ENCODE results near the gene FGFBP2. TPM values are rescaled to one million over a fixed set of nuclear protein-coding genes. Genes with fewer than 3 reads are reported as not detected.

Gene FGFBP2
- polyA plus RNA-seq, 3 donors: 0.13 to 0.35 TPM; not detected in 1

GRCh38 chr4:15968551-15969300 is 5.8 kb upstream of the FGFBP2 start:
- no peak for DNase-seq (ENCODE audit: low read depth in 3 of 3, low spot score in 2 of 3)

GRCh38 chr4:15965325-15965724 is 2.4 kb upstream of the FGFBP2 start:
- no peak for DNase-seq (ENCODE audit: low read depth in 3 of 3, low spot score in 2 of 3)

- no peak for DNase-seq (ENCODE audit: low read depth in 3 of 3, low spot score in 2 of 3)
Observed at GRCh38 chr4:15964159-15964558, 1.2 kb upstream of the FGFBP2 start.

GRCh38 chr4:15963576-15963975 is 601 bp upstream of the FGFBP2 start:
- no peak for DNase-seq (ENCODE audit: low read depth in 3 of 3, low spot score in 2 of 3)

- DNase-seq (ENCODE audit: low read depth in 3 of 3, low spot score in 2 of 3): no peak
Observed at GRCh38 chr4:15961781-15962510, 1.0 kb downstream of the FGFBP2 start.

- no peak for DNase-seq (ENCODE audit: low read depth in 3 of 3, low spot score in 2 of 3)
Observed at GRCh38 chr4:15958562-15958961, 4.4 kb downstream of the FGFBP2 start.

GRCh38 chr4:15956179-15956850 is 6.7 kb downstream of the FGFBP2 start:
- no peak for DNase-seq (ENCODE audit: low read depth in 3 of 3, low spot score in 2 of 3)

- DNase-seq (ENCODE audit: low read depth in 3 of 3, low spot score in 2 of 3): no peak
Observed at GRCh38 chr4:15955670-15956069, 7.3 kb downstream of the FGFBP2 start.

GRCh38 chr4:15953625-15954024 is 9.3 kb downstream of the FGFBP2 start:
- no peak for DNase-seq (ENCODE audit: low read depth in 3 of 3, low spot score in 2 of 3)

GRCh38 chr4:15951781-15952180 is 11.2 kb downstream of the FGFBP2 start:
- no peak for DNase-seq (ENCODE audit: low read depth in 3 of 3, low spot score in 2 of 3)

GRCh38 chr4:15948826-15949225 is 14.1 kb downstream of the FGFBP2 start:
- no peak for DNase-seq (ENCODE audit: low read depth in 3 of 3, low spot score in 2 of 3)

GRCh38 chr4:15947684-15948083 is 15.3 kb downstream of the FGFBP2 start:
- no peak for DNase-seq (ENCODE audit: low read depth in 3 of 3, low spot score in 2 of 3)

GRCh38 chr4:15945516-15945915 is 17.5 kb downstream of the FGFBP2 start:
- DNase-seq (ENCODE audit: low read depth in 3 of 3, low spot score in 2 of 3): no peak

GRCh38 chr4:15944895-15945294 is 18.1 kb downstream of the FGFBP2 start:
- no peak for DNase-seq (ENCODE audit: low read depth in 3 of 3, low spot score in 2 of 3)

GRCh38 chr4:15942283-15942682 is 20.7 kb downstream of the FGFBP2 start:
- DNase-seq (ENCODE audit: low read depth in 3 of 3, low spot score in 2 of 3): no peak

- DNase-seq (ENCODE audit: low read depth in 3 of 3, low spot score in 2 of 3): no peak
Observed at GRCh38 chr4:15938640-15939039, 24.3 kb downstream of the FGFBP2 start, which contains the start of gene FGFBP1. Gene FGFBP1, minus strand, starts transcription at chr4:15938740. Its CDS starts 2,108 bp downstream, at chr4:15936632.

- DNase-seq (ENCODE audit: low read depth in 3 of 3, low spot score in 2 of 3): no peak
Observed at GRCh38 chr4:15938182-15938581, 24.8 kb downstream of the FGFBP2 start.

GRCh38 chr4:15936495-15936894 is 26.5 kb downstream of the FGFBP2 start:
- DNase-seq (ENCODE audit: low read depth in 3 of 3, low spot score in 2 of 3): no peak

GRCh38 chr4:15935504-15936402 is 27.2 kb downstream of the FGFBP2 start:
- no peak for DNase-seq (ENCODE audit: low read depth in 3 of 3, low spot score in 2 of 3)

- DNase-seq (ENCODE audit: low read depth in 3 of 3, low spot score in 2 of 3): no peak
Observed at GRCh38 chr4:15934259-15934658, 28.7 kb downstream of the FGFBP2 start.
